IPS-11a (cell line): ENCODE results near the gene ZMAT5.

Experiments
- H3K4me3 ChIP-seq: one replicate; pipeline ENCODE4 v1.5.1; 2013; ENCODE audit warnings: low read depth, low read length, control low read depth

The ZMAT5 gene

DNA sequence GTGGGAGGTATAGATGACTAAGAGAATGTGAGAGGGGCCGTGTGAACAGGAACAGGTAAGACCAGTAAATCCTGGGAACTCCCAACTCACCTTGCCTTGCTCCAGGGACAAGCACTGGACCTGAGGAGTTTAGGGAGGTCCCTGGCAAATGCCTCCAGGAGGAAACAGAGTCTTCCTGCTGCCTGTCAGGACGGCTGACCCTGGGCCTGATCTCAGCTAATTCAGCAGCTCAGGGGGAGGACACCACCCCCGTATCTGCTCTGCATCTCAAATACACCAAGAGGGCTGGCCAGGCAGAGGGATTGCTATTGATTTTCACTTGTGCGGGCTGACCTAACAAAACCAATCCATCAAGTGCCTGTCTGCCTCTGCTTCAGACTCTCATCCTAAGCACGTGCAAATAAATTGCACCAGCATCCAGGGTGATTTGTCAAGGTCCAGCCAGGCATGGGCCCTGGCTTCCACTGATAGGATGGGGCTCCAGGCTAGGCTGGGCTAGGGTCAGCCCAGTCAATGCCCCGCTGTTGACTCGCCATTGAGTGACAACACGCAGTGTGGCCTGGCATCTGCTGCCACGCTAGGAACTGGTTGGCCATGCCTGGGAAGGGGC, 20.7 kb upstream of the ZMAT5 start:
- no peak overlapping the region for H3K4me3 ChIP-seq

DNA sequence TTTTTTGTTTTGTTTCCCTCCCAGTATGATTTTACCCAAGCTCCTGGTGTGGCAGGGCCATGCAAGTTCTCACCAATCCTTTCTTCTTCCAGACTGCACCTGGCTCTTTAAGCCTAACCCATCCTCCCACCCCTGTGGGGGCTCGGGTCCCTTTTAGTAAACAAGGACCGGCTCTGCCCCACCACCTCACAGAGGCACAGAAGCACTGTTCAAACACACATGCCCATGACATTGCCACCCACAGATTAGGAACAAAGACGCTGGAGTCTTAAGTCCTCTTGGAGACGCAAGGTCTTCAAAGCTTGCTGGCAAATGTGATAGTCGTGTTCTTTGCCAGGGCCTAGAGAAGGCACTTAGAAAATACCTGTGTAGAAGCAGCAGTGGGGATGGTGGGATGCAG, 19.2 kb upstream of the ZMAT5 start:
- no peak overlapping the region for H3K4me3 ChIP-seq

- H3K4me3 ChIP-seq: no peak overlapping the region
These were observed 17.9 kb upstream of the ZMAT5 start for GRCh38 chr22:29784451-29785361.

DNA sequence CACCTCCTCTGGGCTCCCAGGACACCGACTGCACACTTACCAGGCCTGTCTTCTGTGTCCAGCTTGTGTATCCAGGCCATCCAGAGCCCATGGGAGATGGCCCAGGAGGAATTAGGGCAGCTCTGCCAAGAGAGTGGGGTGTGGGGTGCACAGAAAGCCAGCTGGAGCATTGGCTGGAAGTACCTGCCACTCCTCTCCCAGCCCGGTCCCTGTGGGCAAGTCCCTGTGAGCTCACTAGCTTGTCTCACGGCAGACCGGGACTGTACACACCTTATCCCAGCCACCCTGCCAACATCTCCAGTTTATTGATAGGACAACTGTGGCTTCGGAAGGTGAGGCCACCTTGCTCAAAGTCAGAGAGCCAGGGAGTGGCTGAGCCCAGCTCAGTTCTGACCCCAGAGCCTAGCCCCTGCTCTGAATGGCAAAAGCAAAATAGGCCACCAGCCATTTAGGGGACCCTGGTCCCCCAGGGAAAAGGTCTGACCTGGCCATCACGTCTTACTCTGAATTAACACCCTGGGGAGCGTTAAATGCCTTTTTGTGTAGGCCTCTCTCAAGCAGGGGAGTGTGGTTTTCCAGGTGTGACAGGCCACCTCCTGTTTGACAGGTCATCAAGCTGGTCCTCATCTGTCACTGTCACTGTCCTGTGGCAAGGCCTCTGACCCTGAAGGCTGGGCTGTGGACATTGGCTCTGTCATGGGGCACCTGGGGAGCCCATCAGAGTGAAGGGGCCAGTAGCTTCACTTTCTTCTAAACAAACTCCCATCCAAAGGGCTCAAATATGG, 15.4 kb upstream of the ZMAT5 start:
- no peak overlapping the region for H3K4me3 ChIP-seq

DNA sequence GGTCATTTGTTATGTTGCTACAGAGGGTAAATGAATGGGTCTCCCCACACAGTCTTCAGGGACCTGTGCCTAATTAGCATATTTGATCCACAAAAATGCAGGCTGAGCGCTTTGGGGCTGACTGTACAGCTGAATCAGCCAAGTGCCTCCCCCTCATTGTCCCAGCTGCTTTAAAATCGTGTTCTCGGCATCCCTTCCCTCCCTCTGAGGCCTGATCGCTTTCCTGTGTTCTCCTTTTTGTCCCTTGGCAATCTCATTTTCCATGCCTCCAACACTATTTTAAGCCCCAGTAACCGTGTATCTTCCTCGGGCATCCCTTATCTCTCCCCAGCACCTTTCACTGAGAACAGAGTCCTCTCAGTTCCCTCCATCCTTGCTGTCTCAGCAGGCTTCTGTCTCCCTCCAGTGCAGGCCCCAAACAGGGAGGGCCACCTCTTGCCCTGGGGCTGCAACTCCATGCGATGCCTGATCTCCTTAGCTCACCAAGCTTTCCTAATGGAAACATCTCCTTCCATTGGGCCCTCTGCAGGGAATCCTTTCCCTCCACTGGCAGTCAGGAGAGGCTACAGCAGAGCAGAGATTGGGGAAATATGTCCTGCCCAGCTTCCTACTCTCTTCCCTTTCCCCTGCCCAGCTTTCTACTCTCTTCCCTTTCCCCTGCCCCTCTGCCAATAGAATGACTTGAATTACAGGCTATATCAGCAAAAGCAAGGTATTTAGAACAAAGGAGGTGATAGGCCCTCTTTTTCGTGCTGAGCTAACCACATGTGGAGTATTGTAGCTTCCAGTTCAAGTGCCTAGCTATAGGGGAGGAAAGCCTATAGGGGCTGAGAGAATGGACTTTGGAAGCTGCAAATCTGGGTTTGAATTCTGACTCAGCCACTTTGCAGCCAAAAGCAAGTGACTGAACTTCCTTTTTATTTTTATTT, 14.2 kb upstream of the ZMAT5 start:
- H3K4me3 ChIP-seq: no peak overlapping the region

DNA sequence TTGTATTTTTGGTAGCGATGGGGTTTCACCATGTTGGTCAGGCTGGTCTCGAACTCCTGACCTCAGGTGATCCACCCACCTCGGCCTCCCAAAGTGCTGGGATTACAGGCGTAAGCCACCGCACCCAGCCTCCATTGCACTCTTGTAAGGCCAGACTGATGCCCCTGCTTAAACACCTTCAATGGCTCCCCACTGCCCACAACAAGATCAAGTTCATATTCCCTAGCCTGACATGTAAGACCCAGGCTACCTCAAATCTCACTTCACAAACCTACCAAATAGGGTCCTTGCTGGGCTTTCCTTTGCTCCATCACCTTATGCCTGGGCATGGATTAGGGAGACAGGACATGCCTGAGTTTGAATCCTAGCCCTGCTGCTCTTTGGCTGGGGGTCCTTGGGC, 13.4 kb upstream of the ZMAT5 start:
- H3K4me3 ChIP-seq: no peak overlapping the region

DNA sequence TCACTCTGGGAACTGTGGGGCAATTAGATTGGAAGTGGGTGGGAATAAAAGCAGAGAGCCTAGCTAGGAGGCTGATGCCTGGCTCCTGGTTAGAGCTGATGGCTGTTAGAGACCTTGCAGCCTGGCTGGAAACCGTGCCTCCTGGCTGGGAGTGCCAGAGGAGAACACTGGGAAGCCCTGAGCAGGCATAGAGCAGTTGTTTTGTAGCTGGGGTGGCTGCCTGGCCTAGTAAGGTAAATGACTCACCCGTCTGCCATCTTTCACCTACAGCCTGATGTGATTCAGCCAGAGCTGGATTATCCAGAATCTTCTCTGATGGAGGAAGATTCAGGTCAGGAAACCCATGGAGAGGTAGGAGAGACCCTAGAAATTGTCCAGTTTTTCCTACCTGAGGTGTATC, 6.4 kb upstream of the ZMAT5 start:
- no peak overlapping the region for H3K4me3 ChIP-seq

DNA sequence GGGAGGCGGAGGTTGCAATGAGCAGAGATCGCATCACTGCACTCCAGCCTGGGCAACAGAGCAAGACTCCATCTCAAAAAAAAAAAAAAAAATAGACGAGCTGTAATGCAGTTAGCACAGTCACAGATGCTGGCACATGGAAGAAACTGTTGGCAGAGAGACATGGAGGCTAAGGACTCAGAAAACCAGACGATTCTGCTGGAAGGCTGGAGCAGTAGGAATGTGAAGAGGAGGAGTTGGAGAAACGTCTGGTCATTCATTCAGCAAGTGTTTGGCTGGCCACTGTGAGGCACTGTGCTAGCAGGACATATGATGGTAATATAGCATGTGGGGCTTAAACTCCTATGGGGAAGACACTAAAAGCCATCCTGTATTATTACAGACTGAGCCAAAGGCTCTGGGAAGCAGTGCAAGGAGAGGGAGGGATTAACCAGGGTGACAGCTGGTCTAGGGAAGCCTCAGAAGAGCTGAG, 5.4 kb upstream of the ZMAT5 start:
- no peak overlapping the region for H3K4me3 ChIP-seq

GRCh38 chr22:29769723-29770321, 3.0 kb upstream of the ZMAT5 start:
- H3K4me3 ChIP-seq: no peak overlapping the region

DNA sequence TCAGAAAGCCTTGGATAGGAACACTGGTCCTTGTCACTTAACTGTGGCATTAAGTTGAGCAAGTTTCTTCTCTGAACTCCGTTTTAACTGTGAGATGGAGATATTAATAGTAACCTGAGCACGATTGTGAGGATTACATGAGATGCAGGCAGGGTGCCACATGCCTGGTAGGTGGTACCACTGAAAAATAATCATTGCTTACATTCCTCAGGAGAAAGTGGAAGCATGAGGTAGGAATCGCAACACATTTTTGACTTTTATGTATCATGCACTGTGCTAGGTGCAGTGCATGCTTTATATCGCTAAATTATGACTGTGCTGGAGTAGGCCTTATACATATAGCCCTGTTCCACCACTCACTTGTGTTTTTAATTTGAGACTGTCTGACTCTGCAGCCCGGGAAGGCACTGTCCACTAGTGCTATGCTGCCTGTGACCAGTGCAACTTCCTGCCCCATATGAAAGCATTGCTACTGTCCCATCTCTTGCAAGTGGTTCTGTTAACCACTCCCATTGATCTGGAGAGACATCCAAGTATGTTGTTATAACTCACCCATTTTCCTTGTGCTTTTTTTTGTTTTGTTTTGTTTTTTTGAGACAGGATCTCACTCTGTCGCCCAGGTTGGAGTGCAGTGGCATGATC, 1.4 kb upstream of the ZMAT5 start:
- H3K4me3 ChIP-seq: peak overlapping the region; percentile 91

GRCh38 chr22:29767171-29768051, 604 bp upstream of the ZMAT5 start, which contains the start of gene UQCR10:
Gene UQCR10 (plus strand): TSS chr22:29767369. CDS start chr22:29767399, 30 bp downstream.
- H3K4me3 ChIP-seq: peak within 1 kb of the TSS; percentile 91

DNA sequence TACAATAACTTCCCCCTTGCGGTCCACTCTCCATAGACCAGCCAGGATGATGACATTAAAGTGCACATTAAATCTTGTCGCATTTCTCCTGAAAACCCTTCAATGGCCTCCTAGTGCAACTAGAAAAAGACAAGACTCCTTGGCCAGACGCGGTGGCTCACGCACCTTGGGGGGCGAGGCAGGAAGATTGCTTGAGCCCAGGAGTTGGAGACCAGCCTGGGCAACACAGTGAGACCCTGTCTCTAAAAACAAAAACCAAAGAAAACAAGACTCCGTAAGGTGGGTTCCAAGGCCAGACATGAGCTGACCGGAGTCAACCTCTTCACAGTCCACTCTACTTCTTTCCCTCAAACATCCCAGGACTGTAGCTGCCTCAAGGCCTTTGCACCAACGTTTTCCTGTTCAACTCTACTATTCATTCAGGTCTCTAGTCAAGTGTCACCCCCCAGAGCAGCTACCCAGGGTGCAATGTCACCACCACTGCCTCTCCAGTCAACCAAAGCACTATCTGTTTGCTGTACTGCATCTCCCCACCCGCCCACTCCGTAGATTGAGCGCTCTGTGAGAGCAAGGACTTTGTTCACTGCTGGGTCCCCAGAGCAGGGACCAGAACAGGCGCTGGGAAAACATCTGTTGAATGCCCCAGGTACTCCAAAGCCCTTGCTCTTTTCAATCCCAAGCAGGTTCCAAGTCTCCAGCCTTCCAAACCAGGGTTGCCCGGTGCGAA, 739 bp downstream of the ZMAT5 start:
- peak overlapping the region; percentile 67 for H3K4me3 ChIP-seq

- H3K4me3 ChIP-seq: no peak overlapping the region
These were observed 4.5 kb downstream of the ZMAT5 start for GRCh38 chr22:29762263-29762662.

DNA sequence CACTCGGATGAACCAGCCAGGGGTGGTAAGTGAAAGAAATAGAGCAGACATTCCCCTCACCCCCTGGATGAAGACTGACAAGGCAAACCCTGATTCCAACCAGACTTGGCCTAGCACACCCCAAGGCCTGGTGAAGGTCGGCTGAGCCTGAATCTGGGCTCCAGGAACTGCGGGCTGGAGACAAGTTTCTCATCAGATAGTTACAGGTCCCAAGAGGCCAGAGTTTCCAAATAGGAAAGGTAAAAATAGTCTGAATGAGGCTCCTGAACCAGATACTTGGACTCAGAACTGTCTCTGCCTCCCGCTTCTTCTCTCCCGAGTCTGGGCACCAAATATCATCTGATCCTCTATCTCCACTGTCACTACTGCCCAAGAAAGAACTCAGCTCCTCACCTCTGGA, 7.8 kb downstream of the ZMAT5 start:
- H3K4me3 ChIP-seq: no peak overlapping the region

DNA sequence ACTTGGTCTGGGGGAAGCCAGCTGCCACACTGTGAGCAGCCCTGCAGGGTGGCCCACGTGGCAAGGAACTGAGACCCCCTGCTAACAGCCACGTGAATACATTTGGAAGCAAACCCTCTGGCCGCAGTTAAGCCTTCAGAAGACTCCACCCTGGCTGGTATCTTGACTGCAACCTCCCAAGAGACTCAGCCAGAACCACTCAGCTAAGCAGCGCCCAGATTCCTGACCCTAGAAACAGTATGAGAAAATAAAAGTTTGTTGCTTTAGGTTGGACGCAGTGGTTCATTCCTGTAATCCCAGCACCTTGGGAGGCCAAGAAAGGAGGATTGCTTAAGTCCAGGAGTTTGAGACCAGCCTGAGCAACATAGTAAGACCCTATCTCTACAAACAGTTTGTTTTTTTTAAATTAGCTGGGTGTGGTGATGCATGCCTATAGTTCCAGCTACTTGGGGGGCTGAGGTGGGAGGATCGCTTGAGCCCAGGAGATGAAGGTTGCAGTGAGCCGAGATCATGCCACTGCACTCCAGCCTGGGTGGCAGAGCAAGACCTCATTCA, 8.7 kb downstream of the ZMAT5 start:
- no peak overlapping the region for H3K4me3 ChIP-seq

GRCh38 chr22:29757096-29757495, 9.7 kb downstream of the ZMAT5 start:
- no peak overlapping the region for H3K4me3 ChIP-seq

DNA sequence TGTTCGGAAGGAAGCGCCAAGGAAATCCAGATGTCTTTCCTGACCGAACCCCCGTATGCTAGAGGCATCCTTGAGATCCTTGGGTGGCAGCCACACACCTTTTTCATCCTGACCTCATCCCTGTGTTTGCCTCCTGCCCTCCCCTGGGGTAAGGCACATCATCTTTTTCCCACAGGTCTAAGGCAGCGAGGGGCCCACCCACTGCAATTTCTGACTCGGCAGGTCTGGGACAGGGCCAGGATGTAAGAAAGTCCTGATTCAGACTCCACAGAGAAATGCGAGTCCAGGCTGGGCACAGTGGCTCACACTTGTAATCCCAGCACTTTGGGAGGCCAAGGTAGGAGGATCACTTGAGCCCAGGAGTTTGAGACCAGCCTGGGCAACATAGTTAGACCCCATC, 10.5 kb downstream of the ZMAT5 start:
- H3K4me3 ChIP-seq: no peak overlapping the region

DNA sequence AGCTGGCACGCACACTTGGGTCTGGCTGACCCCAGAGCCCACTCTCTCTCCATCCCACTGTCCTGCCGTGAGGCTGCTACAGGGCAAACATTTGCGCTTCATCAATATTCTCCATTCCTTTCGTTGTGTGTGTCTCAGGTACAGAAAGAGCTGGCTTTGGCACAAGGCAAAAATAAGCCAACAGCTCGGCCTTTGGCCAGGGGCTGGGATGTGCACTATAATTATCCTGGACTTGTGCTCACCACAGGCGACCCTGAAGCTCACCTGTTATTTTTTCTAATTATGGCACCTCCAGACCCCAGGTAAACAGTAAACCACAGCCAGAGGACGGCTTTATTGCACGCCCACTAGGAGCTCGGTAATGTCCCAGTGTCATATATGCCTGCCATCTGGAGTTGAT, 10.9 kb downstream of the ZMAT5 start:
- no peak overlapping the region for H3K4me3 ChIP-seq
